HCT116 (cell line): Measurements from ENCODE around the gene LPAR1. TPM values are rescaled to one million over a fixed set of nuclear protein-coding genes. Genes with fewer than 3 reads are reported as not detected.
A peak's percentile ranks its signal among the peaks of the same experiment; 100 is the strongest.

ENCODE experiments used
- ATAC-seq: fragments of 200-7000 bp; cut with Tn5 transposase; 2 replicates; pipeline ENCODE4 v1.9.1; 2020; ENCODE audit warnings: mild to moderate bottlenecking, moderate library complexity
- BruUV-seq: library from RNA; stranded (reverse); fragments of 400-500 nt; replicated peaks from 2 replicates; lab custom pipeline; 2021; lab: Mats Ljungman, UMichigan
- CTCF ChIA-PET: fragments of 300-600 bp; sonication (Branson Sonifier 250); formaldehyde crosslinking; loops from one replicate; lab custom pipeline; 2021; ENCODE audit warnings: antibody characterized with exemption; lab: Charles Lee
- POLR2A ChIA-PET: fragments of 300-600, 350-600 bp; sonication (Branson Sonifier 250); formaldehyde crosslinking; loops from one replicate; lab custom pipeline; 2021; ENCODE audit warnings: antibody characterized with exemption; lab: Charles Lee
- RAD21 ChIA-PET, 2 experiments: fragments of 300-600 bp; sonication (Branson Sonifier 250); formaldehyde crosslinking; loops; one replicate each; lab custom pipeline; 2023; ENCODE audit warnings: low total read pairs in 2 of 2; ENCODE audit not compliant: uncharacterized antibody in 2 of 2, unreplicated experiment in 2 of 2, low non-redundant PET in 1 of 2; lab: Charles Lee
- DNase-seq: peaks from one replicate; pipeline ENCODE4 v3.0.0-alpha.2; 2010; ENCODE audit warnings: low read depth, low spot score
- H2AFZ ChIP-seq: fragments of 200-600 bp; shearing (Covaris generic), sonication (generic); 2 replicates; pipeline ENCODE4 v1.6.1; 2017; ENCODE audit warnings: low read depth, mixed run types, mixed read lengths, antibody characterized with exemption, low read length; ENCODE audit not compliant: poor library complexity, severe bottlenecking
- H3K27ac ChIP-seq: 2 replicates; pipeline ENCODE4 v1.5.1; 2012; ENCODE audit warnings: low read depth, low read length
- H3K27me3 ChIP-seq: fragments of 200-600 bp; sonication (generic); 2 replicates; pipeline ENCODE4 v1.6.1; 2016; ENCODE audit warnings: mixed run types, low read length, mixed read lengths; ENCODE audit not compliant: insufficient read depth
- H3K36me3 ChIP-seq, 2 experiments: fragments of 200-500 bp in 1 of 2; fragments of 200-600 bp in 1 of 2; sonication (Bioruptor generic) in 1 of 2; sonication (generic) in 1 of 2; 2 replicates each; pipeline versions ENCODE4 v1.5.1 to v1.6.1; 2014 to 2016; ENCODE audit warnings: low read length in 2 of 2, inconsistent platforms in 1 of 2, mixed read lengths in 1 of 2, mixed run types in 1 of 2; ENCODE audit not compliant: insufficient read depth in 2 of 2, control insufficient read depth in 1 of 2
- H3K4me1 ChIP-seq, 2 experiments: fragments of 200-600 bp in 1 of 2; sonication (generic) in 1 of 2; 2 replicates each; pipeline versions ENCODE4 v1.5.1 to v1.6.1; 2012 to 2017; ENCODE audit warnings: low read length in 2 of 2, inconsistent platforms in 1 of 2, mild to moderate bottlenecking in 1 of 2, mixed read lengths in 1 of 2, mixed run types in 1 of 2, moderate library complexity in 1 of 2; ENCODE audit not compliant: insufficient read depth in 2 of 2, control insufficient read depth in 1 of 2
- H3K4me2 ChIP-seq: fragments of 200-600 bp; sonication (generic); 2 replicates; pipeline ENCODE4 v1.6.1; 2017; ENCODE audit warnings: mixed run types, low read length, mixed read lengths
- H3K4me3 ChIP-seq, 2 experiments: fragments of 200-600 bp in 1 of 2; sonication (generic) in 1 of 2; replicated peaks in 1 of 2; 2 replicates each; pipeline ENCODE4 v1.5.1; 2011 to 2016; ENCODE audit warnings: low read length in 2 of 2, control low read depth in 1 of 2, low read depth in 1 of 2, mild to moderate bottlenecking in 1 of 2, mixed read lengths in 1 of 2, mixed run types in 1 of 2
- H3K79me2 ChIP-seq: fragments of 200-600 bp; sonication (generic); 2 replicates; pipeline ENCODE4 v1.6.1; 2017; ENCODE audit warnings: mild to moderate bottlenecking, mixed run types, low read length, moderate library complexity, mixed read lengths; ENCODE audit not compliant: insufficient read depth
- H3K9ac ChIP-seq: fragments of 200-600 bp; sonication (generic); 2 replicates; pipeline ENCODE4 v1.6.1; 2016; ENCODE audit warnings: low read length, mixed read lengths
- H3K9me2 ChIP-seq: fragments of 200-600 bp; sonication (generic), shearing (Covaris generic); 2 replicates; pipeline ENCODE4 v1.6.1; 2017; ENCODE audit warnings: mixed run types, mild to moderate bottlenecking, moderate library complexity; ENCODE audit not compliant: insufficient read depth
- H3K9me3 ChIP-seq, 2 experiments: fragments of 200-500 bp in 1 of 2; fragments of 200-600 bp in 1 of 2; sonication (Bioruptor generic) in 1 of 2; sonication (generic) in 1 of 2; 2 replicates each; pipeline ENCODE4 v1.6.1; 2014 to 2017; ENCODE audit warnings: low read length in 2 of 2, mixed read lengths in 2 of 2, inconsistent platforms in 1 of 2, low read depth in 1 of 2, mild to moderate bottlenecking in 1 of 2, mixed run types in 1 of 2, moderate library complexity in 1 of 2; ENCODE audit not compliant: control insufficient read depth in 1 of 2, insufficient read depth in 1 of 2
- H4K20me1 ChIP-seq: fragments of 200-600 bp; sonication (generic), shearing (Covaris generic); 2 replicates; pipeline ENCODE4 v1.6.1; 2017; ENCODE audit warnings: mixed run types, mild to moderate bottlenecking, moderate library complexity; ENCODE audit not compliant: insufficient read depth
- ELF1 ChIP-seq: IDR thresholded peaks from 2 replicates; pipeline ENCODE4 v1.6.1; 2012; ENCODE audit warnings: low read depth, borderline replicate concordance
- EZH2phosphoT487 ChIP-seq: fragments of 200-600 bp; IDR thresholded peaks from 2 replicates; pipeline ENCODE4 v1.6.1; 2018; ENCODE audit warnings: antibody characterized with exemption, borderline replicate concordance
- JUND ChIP-seq: IDR thresholded peaks from 2 replicates; pipeline ENCODE4 v1.6.1; 2012
- RAD21 ChIP-seq: IDR thresholded peaks from 2 replicates; pipeline ENCODE4 v1.6.1; 2012; ENCODE audit warnings: low read depth, mild to moderate bottlenecking
- intact Hi-C: fragments of 100-400 bp; cut with micrococcal nuclease; formaldehyde crosslinking; loops from 2 replicates; pipeline ENCODE4 v1.10.0; 2022
- total RNA-seq: library from RNA; stranded (reverse); gene quantifications from one replicate; pipeline ENCODE4 v1.2.1, GENCODE V29; 2021; ENCODE audit not compliant: unreplicated experiment
- TF ChIP-seq, protein P1 (sequence below): IDR thresholded peaks from 2 replicates; pipeline ENCODE4 v1.6.1; 2012; ENCODE audit warnings: low read depth
- TF ChIP-seq, protein P2 (sequence below), 3 experiments: fragments of 200-600 bp in 1 of 3; sonication (generic) in 1 of 3; IDR thresholded peaks in 2 of 3; conservative IDR thresholded peaks in 1 of 3; 2 replicates each; pipeline ENCODE4 v1.5.1; 2012 to 2017; ENCODE audit warnings: low read depth in 2 of 3, low read length in 2 of 3, antibody characterized with exemption in 1 of 3, borderline replicate concordance in 1 of 3, control low read depth in 1 of 3, mild to moderate bottlenecking in 1 of 3, mixed read lengths in 1 of 3, mixed run types in 1 of 3, moderate library complexity in 1 of 3; ENCODE audit not compliant: insufficient read depth in 1 of 3
- TF ChIP-seq, protein P3 (sequence below): IDR thresholded peaks from 2 replicates; pipeline ENCODE4 v1.6.1; 2011; ENCODE audit warnings: mild to moderate bottlenecking, low read length, moderate library complexity; ENCODE audit not compliant: insufficient replicate concordance; ENCODE audit errors: extremely low read depth

LPAR1 gene
- total RNA-seq, 1 experiment from 2014 or later = 7.4 TPM

DNA sequence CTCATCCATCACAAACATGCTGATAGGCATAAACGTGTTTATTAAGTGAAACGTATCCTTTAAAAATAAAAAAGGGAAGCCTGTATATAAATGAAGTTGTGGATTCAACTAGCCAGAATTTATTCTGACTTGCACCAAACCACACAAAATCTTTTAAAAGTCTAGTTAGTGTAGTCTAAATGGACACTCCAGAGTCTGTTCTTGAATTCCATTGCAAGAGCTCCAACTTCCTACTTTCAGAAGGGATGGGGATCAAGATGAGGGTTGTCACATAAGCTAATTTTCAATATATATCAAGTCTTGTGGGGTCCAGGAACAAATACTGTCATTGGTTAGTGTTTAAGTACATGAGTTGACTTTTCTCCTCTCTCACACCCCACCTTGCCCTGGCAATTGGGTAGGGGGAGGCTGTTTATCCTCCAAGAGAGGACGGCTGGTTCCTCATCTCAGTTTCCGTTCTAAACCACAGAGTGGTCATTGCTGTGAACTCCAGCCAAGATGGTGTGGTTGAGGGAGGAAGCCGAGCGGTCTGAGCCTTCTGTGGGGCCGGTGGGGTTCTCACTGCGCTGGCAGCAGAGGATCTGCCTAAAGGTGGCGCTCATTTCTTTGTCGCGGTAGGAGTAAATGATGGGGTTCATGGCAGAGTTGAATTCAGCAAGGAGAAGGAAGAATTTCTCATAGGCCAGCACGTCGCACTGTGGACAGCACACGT lies 163.2 kb downstream of the LPAR1 start:
- ATAC-seq = no peak
- H3K27me3 ChIP-seq = no peaks in the 10 kb centered on the region
- CTCF ChIA-PET = no interaction called here
- RAD21 ChIA-PET = no interaction called here
- TF ChIP-seq RAD21 (peak; percentile 28; the same call in 1 of the 2 replicates), ELF1 (no peak), JUND (no peak), EZH2phosphoT487 (no peak)
- TF ChIP-seq, protein P1, sequence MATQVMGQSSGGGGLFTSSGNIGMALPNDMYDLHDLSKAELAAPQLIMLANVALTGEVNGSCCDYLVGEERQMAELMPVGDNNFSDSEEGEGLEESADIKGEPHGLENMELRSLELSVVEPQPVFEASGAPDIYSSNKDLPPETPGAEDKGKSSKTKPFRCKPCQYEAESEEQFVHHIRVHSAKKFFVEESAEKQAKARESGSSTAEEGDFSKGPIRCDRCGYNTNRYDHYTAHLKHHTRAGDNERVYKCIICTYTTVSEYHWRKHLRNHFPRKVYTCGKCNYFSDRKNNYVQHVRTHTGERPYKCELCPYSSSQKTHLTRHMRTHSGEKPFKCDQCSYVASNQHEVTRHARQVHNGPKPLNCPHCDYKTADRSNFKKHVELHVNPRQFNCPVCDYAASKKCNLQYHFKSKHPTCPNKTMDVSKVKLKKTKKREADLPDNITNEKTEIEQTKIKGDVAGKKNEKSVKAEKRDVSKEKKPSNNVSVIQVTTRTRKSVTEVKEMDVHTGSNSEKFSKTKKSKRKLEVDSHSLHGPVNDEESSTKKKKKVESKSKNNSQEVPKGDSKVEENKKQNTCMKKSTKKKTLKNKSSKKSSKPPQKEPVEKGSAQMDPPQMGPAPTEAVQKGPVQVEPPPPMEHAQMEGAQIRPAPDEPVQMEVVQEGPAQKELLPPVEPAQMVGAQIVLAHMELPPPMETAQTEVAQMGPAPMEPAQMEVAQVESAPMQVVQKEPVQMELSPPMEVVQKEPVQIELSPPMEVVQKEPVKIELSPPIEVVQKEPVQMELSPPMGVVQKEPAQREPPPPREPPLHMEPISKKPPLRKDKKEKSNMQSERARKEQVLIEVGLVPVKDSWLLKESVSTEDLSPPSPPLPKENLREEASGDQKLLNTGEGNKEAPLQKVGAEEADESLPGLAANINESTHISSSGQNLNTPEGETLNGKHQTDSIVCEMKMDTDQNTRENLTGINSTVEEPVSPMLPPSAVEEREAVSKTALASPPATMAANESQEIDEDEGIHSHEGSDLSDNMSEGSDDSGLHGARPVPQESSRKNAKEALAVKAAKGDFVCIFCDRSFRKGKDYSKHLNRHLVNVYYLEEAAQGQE = no peak
- TF ChIP-seq, protein P2, sequence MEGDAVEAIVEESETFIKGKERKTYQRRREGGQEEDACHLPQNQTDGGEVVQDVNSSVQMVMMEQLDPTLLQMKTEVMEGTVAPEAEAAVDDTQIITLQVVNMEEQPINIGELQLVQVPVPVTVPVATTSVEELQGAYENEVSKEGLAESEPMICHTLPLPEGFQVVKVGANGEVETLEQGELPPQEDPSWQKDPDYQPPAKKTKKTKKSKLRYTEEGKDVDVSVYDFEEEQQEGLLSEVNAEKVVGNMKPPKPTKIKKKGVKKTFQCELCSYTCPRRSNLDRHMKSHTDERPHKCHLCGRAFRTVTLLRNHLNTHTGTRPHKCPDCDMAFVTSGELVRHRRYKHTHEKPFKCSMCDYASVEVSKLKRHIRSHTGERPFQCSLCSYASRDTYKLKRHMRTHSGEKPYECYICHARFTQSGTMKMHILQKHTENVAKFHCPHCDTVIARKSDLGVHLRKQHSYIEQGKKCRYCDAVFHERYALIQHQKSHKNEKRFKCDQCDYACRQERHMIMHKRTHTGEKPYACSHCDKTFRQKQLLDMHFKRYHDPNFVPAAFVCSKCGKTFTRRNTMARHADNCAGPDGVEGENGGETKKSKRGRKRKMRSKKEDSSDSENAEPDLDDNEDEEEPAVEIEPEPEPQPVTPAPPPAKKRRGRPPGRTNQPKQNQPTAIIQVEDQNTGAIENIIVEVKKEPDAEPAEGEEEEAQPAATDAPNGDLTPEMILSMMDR (IDR thresholded peaks at IDR 0.05 in 2 of 3, conservative IDR thresholded peaks at IDR 0.05 in 1 of 3; ENCODE audit: borderline replicate concordance in 1 of 3, insufficient read depth in 1 of 3, low read depth in 2 of 3, low read length in 2 of 3) = peak in 2 of 3 experiments; percentile 23 to 28; a peak in 3 of 6 replicates
- TF ChIP-seq, protein P3, sequence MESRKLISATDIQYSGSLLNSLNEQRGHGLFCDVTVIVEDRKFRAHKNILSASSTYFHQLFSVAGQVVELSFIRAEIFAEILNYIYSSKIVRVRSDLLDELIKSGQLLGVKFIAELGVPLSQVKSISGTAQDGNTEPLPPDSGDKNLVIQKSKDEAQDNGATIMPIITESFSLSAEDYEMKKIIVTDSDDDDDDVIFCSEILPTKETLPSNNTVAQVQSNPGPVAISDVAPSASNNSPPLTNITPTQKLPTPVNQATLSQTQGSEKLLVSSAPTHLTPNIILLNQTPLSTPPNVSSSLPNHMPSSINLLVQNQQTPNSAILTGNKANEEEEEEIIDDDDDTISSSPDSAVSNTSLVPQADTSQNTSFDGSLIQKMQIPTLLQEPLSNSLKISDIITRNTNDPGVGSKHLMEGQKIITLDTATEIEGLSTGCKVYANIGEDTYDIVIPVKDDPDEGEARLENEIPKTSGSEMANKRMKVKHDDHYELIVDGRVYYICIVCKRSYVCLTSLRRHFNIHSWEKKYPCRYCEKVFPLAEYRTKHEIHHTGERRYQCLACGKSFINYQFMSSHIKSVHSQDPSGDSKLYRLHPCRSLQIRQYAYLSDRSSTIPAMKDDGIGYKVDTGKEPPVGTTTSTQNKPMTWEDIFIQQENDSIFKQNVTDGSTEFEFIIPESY = no peak
- H3K4me1 ChIP-seq = no peaks in the 10 kb centered on the region
- no peak overlapping the region for H3K4me2 ChIP-seq
- no peak overlapping the region for H2AFZ ChIP-seq
- no TSS peak for BruUV-seq
- intact Hi-C loops = no loop called here
- no peaks in the 10 kb centered on the region for H3K36me3 ChIP-seq
- no peak for DNase-seq
- H4K20me1 ChIP-seq = no peaks in the 10 kb centered on the region
- POLR2A ChIA-PET = no interaction called here
- no peaks in the 10 kb centered on the region for H3K9me3 ChIP-seq
- H3K9ac ChIP-seq = no peak overlapping the region
- H3K79me2 ChIP-seq = no peaks in the 10 kb centered on the region
- H3K4me3 ChIP-seq = no peak overlapping the region
- H3K9me2 ChIP-seq = no peaks in the 10 kb centered on the region
- H3K27ac ChIP-seq = no peak overlapping the region
